HepG2 (cell line): ENCODE data around the gene GPC4.

ENCODE experiments used
- CEBPB ChIP-seq: IDR thresholded peaks from 2 replicates; pipeline ENCODE4 v1.6.1; 2011; ENCODE audit warnings: low read depth, low read length, improper control_type of control experiment, borderline replicate concordance
- EP300 ChIP-seq, 3 experiments: sonication (generic) in 1 of 3; formaldehyde crosslinking in 1 of 3; IDR thresholded peaks; 2 replicates each; pipeline versions ENCODE4 v1.5.1 to v1.6.1; 2011 to 2020; ENCODE audit warnings: low read depth in 2 of 3, low read length in 2 of 3, borderline replicate concordance in 1 of 3, improper control_type of control experiment in 1 of 3, mild to moderate bottlenecking in 1 of 3, missing genetic modification reagents in 1 of 3, moderate library complexity in 1 of 3
- ETV6 ChIP-seq: sonication (generic); formaldehyde crosslinking; conservative IDR thresholded peaks from 2 replicates; pipeline ENCODE4 v1.4.0; 2020; ENCODE audit warnings: missing genetic modification reagents
- FOSL1 ChIP-seq: sonication (generic); formaldehyde crosslinking; IDR thresholded peaks from 2 replicates; pipeline ENCODE4 v1.9.0; 2021; ENCODE audit warnings: missing genetic modification reagents, borderline replicate concordance
- HMG20A ChIP-seq: IDR thresholded peaks from 2 replicates; pipeline ENCODE4 v1.6.1; 2016; ENCODE audit warnings: borderline replicate concordance
- ZEB1 ChIP-seq: IDR thresholded peaks from 2 replicates; pipeline ENCODE4 v1.6.1; 2012; ENCODE audit warnings: mild to moderate bottlenecking, low read depth, inconsistent platforms; ENCODE audit not compliant: insufficient replicate concordance
- ZNF232 ChIP-seq: sonication (generic); formaldehyde crosslinking; IDR thresholded peaks from 2 replicates; pipeline ENCODE4 v1.4.0; 2020; ENCODE audit warnings: missing genetic modification reagents, borderline replicate concordance
- TF ChIP-seq, protein P1 (sequence below): sonication (generic); formaldehyde crosslinking; IDR thresholded peaks from 2 replicates; pipeline ENCODE4 v1.4.0; 2020; ENCODE audit warnings: missing genetic modification reagents, mild to moderate bottlenecking, borderline replicate concordance

DNA sequence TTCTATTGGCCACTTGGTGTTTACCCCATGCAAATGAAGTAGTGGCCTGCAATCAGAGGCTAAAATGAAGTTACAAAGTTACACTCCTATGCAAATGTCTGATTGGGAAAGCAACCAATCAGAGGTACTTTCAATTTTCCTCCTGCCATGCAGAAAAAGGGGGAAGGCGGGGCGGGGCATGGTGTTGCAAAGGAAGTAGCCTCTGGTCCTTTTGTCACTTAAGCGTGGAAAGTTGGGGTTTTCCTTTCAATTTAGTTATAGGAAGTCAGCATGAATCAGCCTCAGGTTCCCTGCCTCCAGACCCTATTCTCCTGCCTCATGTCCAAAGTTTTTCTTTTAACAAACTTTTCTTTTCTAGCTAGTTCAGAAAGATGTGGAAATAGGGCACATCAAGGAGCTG is 69.3 kb downstream of the GPC4 start:
- TF ChIP-seq, protein P1, sequence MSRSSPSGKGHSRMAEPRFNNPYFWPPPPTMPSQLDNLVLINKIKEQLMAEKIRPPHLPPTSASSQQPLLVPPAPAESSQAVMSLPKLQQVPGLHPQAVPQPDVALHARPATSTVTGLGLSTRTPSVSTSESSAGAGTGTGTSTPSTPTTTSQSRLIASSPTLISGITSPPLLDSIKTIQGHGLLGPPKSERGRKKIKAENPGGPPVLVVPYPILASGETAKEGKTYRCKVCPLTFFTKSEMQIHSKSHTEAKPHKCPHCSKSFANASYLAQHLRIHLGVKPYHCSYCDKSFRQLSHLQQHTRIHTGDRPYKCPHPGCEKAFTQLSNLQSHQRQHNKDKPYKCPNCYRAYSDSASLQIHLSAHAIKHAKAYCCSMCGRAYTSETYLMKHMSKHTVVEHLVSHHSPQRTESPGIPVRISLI (CRISPR knock-in tag): no peak
- TF ChIP-seq ZNF232 (CRISPR knock-in tag): no peak
- no peak for TF ChIP-seq ETV6
- no peak for TF ChIP-seq CEBPB
- TF ChIP-seq EP300 (IDR thresholded peaks at IDR 0.05; ENCODE audit: low read depth in 2 of 2, low read length in 2 of 2): no peak
- no peak for TF ChIP-seq EP300 (CRISPR knock-in tag; IDR thresholded peaks at IDR 0.05; ENCODE audit: borderline replicate concordance)
- TF ChIP-seq ZEB1: no peak
- no peak for TF ChIP-seq HMG20A (CRISPR knock-in tag)
- no peak for TF ChIP-seq FOSL1 (CRISPR knock-in tag)
